Stimulated activated naive CD4-positive, alpha-beta T cell treated with Interleukin-2 at 50 U/mL for 16 hours (primary cell): ENCODE data around the gene ANK3.

ENCODE experiments used
- DNase-seq: peaks from one replicate; lab custom pipeline; 2025; lab: John Stamatoyannopoulos, UW

ANK3 gene

GRCh38 chr10:60389413-60390025 is at the start of gene ANK3:
TSS of gene ANK3 (minus strand) at chr10:60389875. CDS start at chr10:60389538, 337 bp downstream.
- no peak for DNase-seq

DNA sequence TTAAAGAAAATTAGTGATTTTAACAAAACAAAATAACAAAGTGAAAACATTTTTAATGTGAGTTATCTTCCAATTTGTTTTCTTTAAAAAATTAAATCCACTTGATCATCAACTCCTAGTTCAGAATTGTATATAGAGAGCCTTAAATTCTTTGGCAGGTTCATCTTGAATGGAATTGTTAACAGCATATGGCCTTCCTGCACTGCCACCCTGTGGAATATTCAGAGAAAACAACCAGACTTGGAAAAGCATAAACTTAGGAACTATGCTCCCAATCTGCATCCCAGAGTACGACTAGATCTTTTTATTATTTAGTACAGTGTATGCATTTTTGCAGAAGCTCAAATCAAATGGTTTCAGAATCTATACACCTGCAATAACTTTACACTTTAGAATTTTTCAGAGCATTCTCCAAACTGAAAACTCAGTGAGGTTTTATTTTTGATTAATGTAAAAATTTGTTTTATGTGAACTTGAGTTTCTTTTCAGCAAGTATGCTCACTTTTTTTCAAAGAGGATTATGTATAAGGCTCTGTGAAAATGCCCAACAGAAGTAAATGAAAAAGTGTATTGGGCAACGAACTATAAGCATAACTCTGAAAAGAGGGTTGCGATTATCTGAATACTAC is 44.9 kb upstream of the ANK3 start:
- no peak for DNase-seq

GRCh38 chr10:60433684-60434083 is 44.0 kb upstream of the ANK3 start:
- no peak for DNase-seq

GRCh38 chr10:60430836-60431597 is 41.3 kb upstream of the ANK3 start:
- no peak for DNase-seq

DNA sequence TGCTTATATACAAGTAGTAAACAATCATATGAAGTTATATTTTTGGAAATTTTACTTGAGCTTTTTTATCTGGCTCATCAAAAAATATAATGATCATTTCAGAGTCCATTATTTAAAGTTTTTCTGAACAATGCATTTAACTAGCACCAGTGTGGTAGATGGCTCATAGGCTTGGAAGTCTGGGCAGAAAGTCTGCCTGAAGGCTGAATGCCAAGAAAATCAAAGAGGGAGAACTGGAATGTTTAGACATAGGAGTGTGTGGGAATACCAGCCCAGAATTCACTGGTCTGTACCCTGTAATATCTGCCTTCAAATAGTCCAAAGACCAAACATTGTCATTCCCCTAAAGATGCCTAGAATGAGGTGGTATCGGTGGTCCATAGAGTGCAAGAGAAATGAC is 40.3 kb upstream of the ANK3 start:
- no peak for DNase-seq

DNA sequence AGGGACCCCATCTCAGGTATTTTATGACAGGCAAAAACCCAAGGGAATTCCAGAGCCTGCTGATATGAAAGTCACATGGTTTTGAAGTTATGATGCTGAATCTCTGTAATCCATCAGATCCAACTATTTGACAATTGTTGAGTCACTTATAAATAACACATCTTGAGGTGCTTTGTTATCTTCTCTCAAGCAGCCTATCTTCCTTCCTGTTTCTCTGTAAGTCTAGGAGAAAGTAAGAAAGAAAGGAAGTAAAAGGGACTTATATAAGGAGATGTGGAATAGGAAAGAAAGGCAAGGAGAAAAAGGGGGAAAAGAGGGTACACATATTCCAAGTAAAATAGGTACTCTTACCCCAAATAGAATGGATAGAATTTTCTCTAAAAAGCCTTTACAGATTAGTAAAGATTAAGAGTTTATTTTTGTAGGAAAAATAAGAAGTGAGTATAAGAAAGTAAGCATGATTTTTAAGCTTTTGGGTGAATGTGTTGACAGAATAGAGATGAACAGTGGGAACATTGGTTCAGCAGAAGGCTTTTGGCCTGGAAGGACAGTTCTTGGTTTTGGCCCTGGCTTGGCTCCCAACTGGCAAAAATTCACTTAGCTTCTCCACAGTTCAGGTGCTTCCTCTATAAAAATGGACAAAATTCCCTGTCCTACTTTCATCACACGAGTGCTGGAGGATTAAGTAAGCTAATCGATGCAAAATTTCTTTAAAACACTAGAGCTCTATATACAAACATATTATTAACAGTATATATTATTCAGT is 39.6 kb upstream of the ANK3 start:
- DNase-seq = no peak

DNA sequence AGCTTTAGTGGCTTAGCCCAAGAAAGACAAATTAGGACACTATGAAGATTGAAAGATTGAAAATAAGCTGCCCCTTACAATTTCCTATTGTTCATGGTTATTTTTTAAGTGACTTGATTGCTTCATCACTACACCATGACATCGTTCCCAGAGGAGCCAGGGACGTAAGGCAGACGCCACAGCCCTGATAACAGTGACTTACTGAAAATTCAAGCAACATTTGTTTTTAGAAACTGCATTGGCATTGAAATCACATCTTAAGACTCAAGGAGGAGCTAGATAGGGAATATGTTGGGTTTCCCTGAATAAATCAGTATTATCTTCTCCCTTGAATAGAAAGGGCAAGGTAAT is 38.7 kb upstream of the ANK3 start:
- no peak for DNase-seq

DNA sequence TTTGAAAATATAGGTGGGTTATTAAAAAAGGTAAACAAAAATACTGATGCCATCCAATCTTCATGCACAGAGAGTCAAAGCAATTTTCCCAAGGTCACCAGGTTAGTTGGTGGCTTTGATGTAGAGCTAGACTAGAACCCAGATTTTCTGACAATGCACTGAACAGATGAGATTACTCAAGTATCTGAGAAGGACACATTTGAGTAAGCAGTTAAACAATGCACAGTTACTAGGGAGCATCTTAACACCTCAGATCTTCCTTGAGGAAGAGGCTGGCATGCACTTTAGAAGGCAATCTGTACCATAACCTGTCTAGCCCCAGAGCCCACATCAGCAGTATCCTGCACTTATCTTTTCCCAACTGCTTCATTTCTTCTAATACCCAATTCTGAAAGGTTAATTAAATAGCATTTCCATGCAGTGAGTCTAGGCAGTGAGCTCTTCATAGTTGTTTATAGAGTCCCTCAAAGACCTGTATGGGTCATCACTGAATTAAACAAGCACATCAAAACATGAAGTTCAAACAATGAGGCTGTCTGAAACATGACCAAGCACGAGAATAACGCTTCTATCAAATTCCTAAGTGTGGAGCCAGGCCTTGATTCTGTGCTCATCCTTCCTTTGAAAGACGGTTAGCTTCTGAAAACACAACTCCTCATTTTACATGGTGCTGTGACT is 38.2 kb upstream of the ANK3 start:
- no peak for DNase-seq

DNA sequence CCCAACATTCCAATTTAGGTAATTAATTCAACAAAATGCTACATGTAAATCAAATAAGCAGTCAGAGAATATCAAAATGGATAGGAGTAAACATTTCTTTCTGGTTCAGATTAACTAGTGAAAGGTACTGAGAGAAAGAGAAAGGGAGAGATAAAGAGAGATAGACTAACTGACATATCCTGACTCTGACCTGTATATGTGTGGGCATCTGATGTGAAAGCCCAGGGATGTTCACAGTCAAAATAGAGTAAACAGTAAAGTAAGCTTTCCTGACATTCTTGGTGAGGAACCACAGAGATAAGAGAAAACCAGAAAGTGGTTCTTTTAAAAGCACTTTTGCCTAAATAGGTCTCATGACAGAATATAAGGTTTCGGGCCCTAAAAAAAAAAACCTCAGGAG is 37.5 kb upstream of the ANK3 start:
- DNase-seq = no peak

DNA sequence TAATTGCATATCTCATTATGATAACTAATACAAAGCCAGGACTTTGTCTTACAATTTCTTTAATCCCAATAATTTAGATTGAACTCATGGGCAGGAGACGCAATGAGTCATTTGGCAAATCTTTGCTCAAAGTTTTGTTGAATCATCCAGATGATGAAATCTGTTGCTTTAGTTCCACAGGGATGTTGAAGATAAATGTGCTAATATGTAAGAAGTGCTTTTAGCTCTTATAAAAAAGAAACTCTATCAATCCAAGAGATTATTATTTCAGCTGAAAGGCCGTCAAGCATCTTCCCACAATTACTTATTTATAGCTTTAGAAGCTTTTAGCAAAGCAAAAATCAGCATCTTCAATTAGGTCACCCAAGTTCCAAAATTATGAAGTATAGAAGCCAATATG is 36.8 kb upstream of the ANK3 start:
- no peak for DNase-seq

GRCh38 chr10:60425392-60426110 is 35.9 kb upstream of the ANK3 start:
- DNase-seq = no peak

GRCh38 chr10:60424971-60425370 is 35.3 kb upstream of the ANK3 start:
- no peak for DNase-seq

GRCh38 chr10:60423920-60424319 is 34.2 kb upstream of the ANK3 start:
- DNase-seq = no peak

- no peak for DNase-seq
Measured at GRCh38 chr10:60422809-60423208, 33.1 kb upstream of the ANK3 start.

- DNase-seq = no peak
Measured at GRCh38 chr10:60420991-60421894, 31.6 kb upstream of the ANK3 start.

- DNase-seq = no peak
Measured at GRCh38 chr10:60419249-60419648, 29.6 kb upstream of the ANK3 start.

DNA sequence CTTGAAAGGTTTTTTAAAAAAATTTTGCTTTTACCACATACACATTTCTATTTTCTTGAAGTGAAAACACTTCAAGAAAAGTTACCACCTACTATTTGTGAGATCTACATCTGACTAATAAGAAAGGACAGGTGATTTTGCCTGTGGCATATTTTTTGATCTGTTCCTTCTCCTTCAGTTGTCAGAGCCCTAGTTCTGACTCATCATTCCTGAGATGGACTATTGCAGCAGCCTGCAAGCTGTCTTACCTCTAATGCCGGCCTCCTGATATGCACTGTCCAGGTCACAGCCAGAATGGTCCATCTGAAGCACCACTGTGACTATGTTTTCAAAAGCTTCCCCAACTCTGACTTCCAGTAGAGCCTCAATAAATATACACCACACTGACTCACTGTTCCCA is 28.2 kb upstream of the ANK3 start:
- no peak for DNase-seq

GRCh38 chr10:60417024-60417423 is 27.3 kb upstream of the ANK3 start:
- no peak for DNase-seq

DNA sequence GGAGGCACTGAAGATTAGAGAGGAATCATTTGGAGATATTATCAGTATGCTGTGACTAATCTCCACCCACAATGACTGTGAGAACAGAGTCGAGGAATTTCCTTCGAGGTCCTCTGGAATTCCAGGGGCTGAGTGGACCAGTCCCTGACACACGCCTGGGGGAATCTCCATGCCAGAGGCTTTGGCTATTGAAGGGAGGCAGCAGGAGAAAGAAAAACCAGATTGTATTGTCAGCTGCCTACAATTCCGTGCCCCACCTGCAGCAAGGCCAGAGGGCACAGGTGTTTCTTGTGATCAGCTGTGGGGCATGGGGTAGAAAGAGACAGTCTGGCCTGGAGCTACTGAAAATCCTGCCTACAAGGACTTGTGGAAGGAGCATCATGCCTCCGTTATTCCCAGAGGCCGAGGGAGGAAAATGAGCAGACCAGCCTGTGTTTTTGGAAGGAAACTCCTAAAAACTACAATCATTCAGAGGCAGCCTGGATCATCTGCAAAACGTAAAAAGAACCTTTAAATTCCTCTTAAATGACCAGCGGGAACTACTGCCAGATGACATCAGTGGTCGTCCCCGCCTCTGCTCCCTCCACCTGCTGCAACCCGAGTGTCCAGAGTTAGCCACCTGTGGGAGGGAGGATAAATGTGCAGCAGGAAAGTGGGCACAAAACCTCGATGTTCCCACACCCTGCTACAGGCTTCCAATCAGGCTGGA is 25.4 kb upstream of the ANK3 start:
- DNase-seq = no peak

DNA sequence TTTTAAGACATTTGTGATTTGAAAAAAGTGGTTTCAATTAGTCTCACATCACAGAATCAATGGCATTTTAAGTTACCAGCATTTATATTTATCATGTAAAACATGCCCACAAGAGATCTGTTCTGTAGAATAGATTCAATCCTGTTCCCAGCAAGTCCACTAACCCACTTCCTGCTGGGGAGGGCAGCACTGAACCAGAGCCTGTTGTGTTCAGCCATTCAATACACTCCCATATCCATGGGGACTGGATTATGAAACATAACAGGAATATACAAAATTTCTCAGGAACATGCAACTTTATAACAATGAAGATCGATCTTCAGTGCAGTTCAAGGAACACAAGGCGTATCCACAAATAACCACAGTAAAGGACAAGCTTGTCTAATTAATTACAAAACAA is 24.4 kb upstream of the ANK3 start:
- no peak for DNase-seq
